ENCODE results near the gene KRTAP13-2.

- TF ChIP-seq CTCF (IDR thresholded peaks at IDR 0.05 in 8 of 11, conservative IDR thresholded peaks at IDR 0.05 in 3 of 11) (no peak), POLR2A (IDR thresholded peaks at IDR 0.05) (no peak)
Observed at GRCh38 chr21:30391492-30392025, 19.5 kb upstream of the KRTAP13-2 start.
